Measurements from ENCODE around the gene ARHGEF16.

- no peak for TF ChIP-seq POLR2A (IDR thresholded peaks at IDR 0.05; ENCODE audit: low read length)
- TF ChIP-seq GATA1 (IDR thresholded peaks at IDR 0.05; ENCODE audit: low read depth, low read length), result no peak
Measured at GRCh38 chr1:3515774-3516480, 61.5 kb downstream of the ARHGEF16 start.
